Mucosa of stomach (tissue), 1 donor: Measurements from ENCODE around the gene GID8.

Experiments
- H3K27me3 ChIP-seq: one replicate; pipeline ENCODE4 v1.7.0; 2013; ENCODE audit warnings: mild to moderate bottlenecking, low read length; ENCODE audit not compliant: control insufficient read depth, insufficient read depth
- H3K36me3 ChIP-seq: one replicate; pipeline ENCODE4 v1.7.0; 2013; ENCODE audit warnings: low read length; ENCODE audit not compliant: control insufficient read depth, insufficient read depth
- H3K4me1 ChIP-seq: one replicate; pipeline ENCODE4 v1.7.0; 2013; ENCODE audit warnings: mild to moderate bottlenecking, low read length; ENCODE audit not compliant: control insufficient read depth, insufficient read depth
- H3K4me3 ChIP-seq: one replicate; pipeline ENCODE4 v1.7.0; 2013; ENCODE audit warnings: low read length
- H3K9ac ChIP-seq: one replicate; pipeline ENCODE4 v1.7.0; 2013; ENCODE audit warnings: mild to moderate bottlenecking, low read length, moderate library complexity
- H3K9me3 ChIP-seq: one replicate; pipeline ENCODE4 v1.7.0; 2013; ENCODE audit warnings: mild to moderate bottlenecking, low read length, moderate library complexity; ENCODE audit not compliant: control insufficient read depth
- donor health status: Pancreatic carcinoma.

GID8 gene

GRCh38 chr20:62975812-62976508 is 38.0 kb downstream of the GID8 start:
- Histone ChIP-seq H3K27me3 (peaks cover 86% of the 10 kb centered on the region), H3K9me3 (no peaks in the 10 kb centered on the region), H3K4me1 (peaks cover 5% of the 10 kb centered on the region), H3K36me3 (no peaks in the 10 kb centered on the region), H3K9ac (no peak overlapping the region), H3K4me3 (no peak overlapping the region)

- Histone ChIP-seq H3K27me3 (peaks cover 87% of the 10 kb centered on the region), H3K4me1 (peaks cover 5% of the 10 kb centered on the region), H3K9me3 (no peaks in the 10 kb centered on the region), H3K4me3 (no peak overlapping the region), H3K9ac (no peak overlapping the region), H3K36me3 (no peaks in the 10 kb centered on the region)
These were observed 38.9 kb downstream of the GID8 start for GRCh38 chr20:62976886-62977285.

GRCh38 chr20:62977613-62978560 is 39.9 kb downstream of the GID8 start:
- Histone ChIP-seq H3K4me3 (no peak overlapping the region), H3K27me3 (peaks cover 90% of the 10 kb centered on the region), H3K9ac (no peak overlapping the region), H3K4me1 (peaks cover under 1% of the 10 kb centered on the region), H3K9me3 (no peaks in the 10 kb centered on the region), H3K36me3 (no peaks in the 10 kb centered on the region)

- Histone ChIP-seq H3K9me3 (no peaks in the 10 kb centered on the region), H3K27me3 (peaks cover 84% of the 10 kb centered on the region), H3K4me3 (no peak overlapping the region), H3K4me1 (no peaks in the 10 kb centered on the region), H3K9ac (no peak overlapping the region), H3K36me3 (no peaks in the 10 kb centered on the region)
These were observed 40.6 kb downstream of the GID8 start for GRCh38 chr20:62978561-62978943.

- H3K4me1 ChIP-seq = no peaks in the 10 kb centered on the region
- no peaks in the 10 kb centered on the region for H3K9me3 ChIP-seq
- peaks cover 80% of the 10 kb centered on the region for H3K27me3 ChIP-seq
- no peak overlapping the region for H3K9ac ChIP-seq
- no peak overlapping the region for H3K4me3 ChIP-seq
- no peaks in the 10 kb centered on the region for H3K36me3 ChIP-seq
These were observed 41.4 kb downstream of the GID8 start for GRCh38 chr20:62979310-62979709.

- no peak overlapping the region for H3K9ac ChIP-seq
- no peaks in the 10 kb centered on the region for H3K9me3 ChIP-seq
- H3K36me3 ChIP-seq = no peaks in the 10 kb centered on the region
- H3K4me3 ChIP-seq = no peak overlapping the region
- H3K4me1 ChIP-seq = no peaks in the 10 kb centered on the region
- H3K27me3 ChIP-seq = peaks cover 77% of the 10 kb centered on the region
These were observed 42.0 kb downstream of the GID8 start for GRCh38 chr20:62979876-62980373.

- Histone ChIP-seq H3K4me3 (no peak overlapping the region), H3K27me3 (peaks cover 77% of the 10 kb centered on the region), H3K9me3 (no peaks in the 10 kb centered on the region), H3K36me3 (no peaks in the 10 kb centered on the region), H3K9ac (no peak overlapping the region), H3K4me1 (no peaks in the 10 kb centered on the region)
These were observed 42.5 kb downstream of the GID8 start for GRCh38 chr20:62980380-62980960.

GRCh38 chr20:62980970-62981369 is 43.0 kb downstream of the GID8 start:
- Histone ChIP-seq H3K4me3 (no peak overlapping the region), H3K36me3 (no peaks in the 10 kb centered on the region), H3K9me3 (no peaks in the 10 kb centered on the region), H3K27me3 (peaks cover 76% of the 10 kb centered on the region), H3K9ac (no peak overlapping the region), H3K4me1 (no peaks in the 10 kb centered on the region)

- no peaks in the 10 kb centered on the region for H3K9me3 ChIP-seq
- peaks cover 67% of the 10 kb centered on the region for H3K27me3 ChIP-seq
These were observed 44.5 kb downstream of the GID8 start for GRCh38 chr20:62982124-62983075.

GRCh38 chr20:62983210-62983609 is 45.3 kb downstream of the GID8 start:
- Histone ChIP-seq H3K9me3 (no peaks in the 10 kb centered on the region), H3K4me3 (no peak overlapping the region), H3K36me3 (no peaks in the 10 kb centered on the region), H3K4me1 (no peaks in the 10 kb centered on the region), H3K9ac (no peak overlapping the region), H3K27me3 (peaks cover 59% of the 10 kb centered on the region)

More at GRCh38 chr20:62982124-62983075, 44.5 kb downstream of the GID8 start:
- Histone ChIP-seq H3K4me3 (no peak overlapping the region), H3K4me1 (no peaks in the 10 kb centered on the region), H3K36me3 (no peaks in the 10 kb centered on the region), H3K9ac (no peak overlapping the region)
